IgD-negative memory B cell (primary cell): ENCODE data around the gene AGTR2. TPM values are rescaled to one million over a fixed set of nuclear protein-coding genes. Genes with fewer than 3 reads are reported as not detected.
"Not testable (repeated sequence)": the region's sequence is repeated elsewhere in the genome, so short reads cannot be mapped to it uniquely, and the experiment has no call there.

ENCODE experiments used
- H3K27ac Mint-ChIP-seq, 3 donors: one replicate each; pipeline ENCODE4 v1.8.0; 2020 to 2022; ENCODE audit warnings: mild to moderate bottlenecking in 3 of 3, mixed read lengths in 3 of 3, moderate library complexity in 1 of 3
- H3K27me3 Mint-ChIP-seq: one replicate; pipeline ENCODE4 v1.8.0; 2021; ENCODE audit warnings: mixed read lengths
- H3K36me3 Mint-ChIP-seq: one replicate; pipeline ENCODE4 v1.8.0; 2020; ENCODE audit warnings: mild to moderate bottlenecking, mixed read lengths
- H3K4me1 Mint-ChIP-seq, 3 donors: one replicate each; pipeline ENCODE4 v1.8.0; 2020 to 2022; ENCODE audit warnings: mixed read lengths in 3 of 3, mild to moderate bottlenecking in 1 of 3
- H3K4me3 Mint-ChIP-seq, 4 donors: one replicate each; pipeline ENCODE4 v1.8.0; 2020 to 2022; ENCODE audit warnings: mild to moderate bottlenecking in 4 of 4, mixed read lengths in 4 of 4, moderate library complexity in 3 of 4
- H3K9me3 Mint-ChIP-seq, 3 donors: one replicate each; pipeline ENCODE4 v1.8.0; 2020 to 2021; ENCODE audit warnings: mixed read lengths in 3 of 3, mild to moderate bottlenecking in 1 of 3
- polyA plus RNA-seq: library from polyadenylated mRNA; unstranded; fragments of 300-500 nt; fragmentation: Illumina TruSeq; gene quantifications from one replicate; pipeline ENCODE4 v1.2.3, GENCODE V29; 2021

AGTR2 gene
- not detected for polyA plus RNA-seq

GRCh38 chrX:116170511-116170910, at the start of gene AGTR2:
AGTR2 (plus strand) TSS chrX:116170744; CDS start chrX:116172281, 1,537 bp downstream.
- H3K36me3 Mint-ChIP-seq: no peaks in the 10 kb centered on the region
- no peak within 1 kb of the TSS for H3K4me3 Mint-ChIP-seq
- no peak within 1 kb of the TSS for H3K27ac Mint-ChIP-seq
- no peaks in the 10 kb centered on the region for H3K9me3 Mint-ChIP-seq
- no peaks in the 10 kb centered on the region for H3K27me3 Mint-ChIP-seq
- H3K4me1 Mint-ChIP-seq: no peaks in the 10 kb centered on the region

GRCh38 chrX:116135277-116135676, 35.3 kb upstream of the AGTR2 start:
- H3K9me3 Mint-ChIP-seq: peaks cover 0 to 2% (median 0%) of the 10 kb centered on the region in 3 donors
- H3K4me1 Mint-ChIP-seq: no peaks in the 10 kb centered on the region
- H3K27ac Mint-ChIP-seq: no peak overlapping the region
- H3K27me3 Mint-ChIP-seq: no peaks in the 10 kb centered on the region
- H3K36me3 Mint-ChIP-seq: no peaks in the 10 kb centered on the region
- H3K4me3 Mint-ChIP-seq: no peak overlapping the region

GRCh38 chrX:116141270-116141669, 29.3 kb upstream of the AGTR2 start:
- not testable (repeated sequence) for H3K9me3 Mint-ChIP-seq, H3K4me1 Mint-ChIP-seq, H3K36me3 Mint-ChIP-seq, H3K4me3 Mint-ChIP-seq, H3K27ac Mint-ChIP-seq, H3K27me3 Mint-ChIP-seq

- no peak overlapping the region for H3K4me3 Mint-ChIP-seq
- no peaks in the 10 kb centered on the region for H3K4me1 Mint-ChIP-seq
- no peaks in the 10 kb centered on the region for H3K36me3 Mint-ChIP-seq
- H3K27me3 Mint-ChIP-seq: no peaks in the 10 kb centered on the region
- H3K9me3 Mint-ChIP-seq: peaks cover 0 to 5% (median 4%) of the 10 kb centered on the region in 3 donors
- H3K27ac Mint-ChIP-seq: no peak overlapping the region
These were observed 27.6 kb upstream of the AGTR2 start for GRCh38 chrX:116142976-116143375.

GRCh38 chrX:116172976-116173375, 2.4 kb downstream of the AGTR2 start:
- Mint-ChIP-seq H3K27ac (no peak overlapping the region), H3K27me3 (no peaks in the 10 kb centered on the region), H3K4me1 (no peaks in the 10 kb centered on the region), H3K9me3 (no peaks in the 10 kb centered on the region), H3K4me3 (no peak overlapping the region), H3K36me3 (peaks cover under 1% of the 10 kb centered on the region)

- Mint-ChIP-seq H3K27me3 (no peaks in the 10 kb centered on the region), H3K27ac (no peak overlapping the region), H3K36me3 (peaks cover 2% of the 10 kb centered on the region), H3K4me1 (no peaks in the 10 kb centered on the region), H3K4me3 (no peak overlapping the region), H3K9me3 (peaks cover 0 to 7% (median 0%) of the 10 kb centered on the region in 3 donors)
These were observed 10.8 kb downstream of the AGTR2 start for GRCh38 chrX:116181300-116181699.

GRCh38 chrX:116185163-116185562, 14.6 kb downstream of the AGTR2 start:
- H3K4me3 Mint-ChIP-seq: no peak overlapping the region
- peaks cover 0 to 7% (median 0%) of the 10 kb centered on the region in 3 donors for H3K9me3 Mint-ChIP-seq
- no peaks in the 10 kb centered on the region for H3K27me3 Mint-ChIP-seq
- H3K4me1 Mint-ChIP-seq: no peaks in the 10 kb centered on the region
- no peaks in the 10 kb centered on the region for H3K36me3 Mint-ChIP-seq
- H3K27ac Mint-ChIP-seq: no peak overlapping the region

GRCh38 chrX:116194649-116195048, 24.1 kb downstream of the AGTR2 start:
- Mint-ChIP-seq H3K4me3 (no peak overlapping the region), H3K36me3 (no peaks in the 10 kb centered on the region), H3K27me3 (no peaks in the 10 kb centered on the region), H3K4me1 (peaks cover 0 to 2% (median 0%) of the 10 kb centered on the region in 3 donors), H3K9me3 (peaks cover 0 to 3% (median 0%) of the 10 kb centered on the region in 3 donors), H3K27ac (no peak overlapping the region)

- Mint-ChIP-seq H3K27me3 (no peaks in the 10 kb centered on the region), H3K4me3 (no peak overlapping the region), H3K9me3 (no peaks in the 10 kb centered on the region), H3K36me3 (no peaks in the 10 kb centered on the region), H3K27ac (no peak overlapping the region), H3K4me1 (no peaks in the 10 kb centered on the region)
These were observed 27.7 kb downstream of the AGTR2 start for GRCh38 chrX:116198235-116198634.

- H3K4me3 Mint-ChIP-seq: no peak overlapping the region
- no peaks in the 10 kb centered on the region for H3K36me3 Mint-ChIP-seq
- H3K9me3 Mint-ChIP-seq: no peaks in the 10 kb centered on the region
- H3K27me3 Mint-ChIP-seq: no peaks in the 10 kb centered on the region
- no peak overlapping the region for H3K27ac Mint-ChIP-seq
- no peaks in the 10 kb centered on the region for H3K4me1 Mint-ChIP-seq
These were observed 28.3 kb downstream of the AGTR2 start for GRCh38 chrX:116198810-116199209.

GRCh38 chrX:116204932-116205331, 34.4 kb downstream of the AGTR2 start:
- H3K4me3 Mint-ChIP-seq: no peak overlapping the region
- H3K9me3 Mint-ChIP-seq: no peaks in the 10 kb centered on the region
- no peak overlapping the region for H3K27ac Mint-ChIP-seq
- no peaks in the 10 kb centered on the region for H3K4me1 Mint-ChIP-seq
- H3K27me3 Mint-ChIP-seq: no peaks in the 10 kb centered on the region
- H3K36me3 Mint-ChIP-seq: no peaks in the 10 kb centered on the region

- H3K4me3 Mint-ChIP-seq: no peak overlapping the region
- H3K4me1 Mint-ChIP-seq: no peaks in the 10 kb centered on the region
- no peaks in the 10 kb centered on the region for H3K36me3 Mint-ChIP-seq
- H3K27ac Mint-ChIP-seq: no peak overlapping the region
- peaks cover 0 to 2% (median 0%) of the 10 kb centered on the region in 3 donors for H3K9me3 Mint-ChIP-seq
- H3K27me3 Mint-ChIP-seq: no peaks in the 10 kb centered on the region
These were observed 42.7 kb downstream of the AGTR2 start for GRCh38 chrX:116213262-116213661.

GRCh38 chrX:116217080-116217479, 46.5 kb downstream of the AGTR2 start:
- not testable (repeated sequence) for H3K9me3 Mint-ChIP-seq, H3K27me3 Mint-ChIP-seq, H3K4me3 Mint-ChIP-seq, H3K4me1 Mint-ChIP-seq, H3K27ac Mint-ChIP-seq, H3K36me3 Mint-ChIP-seq
